Effector memory CD8-positive, alpha-beta T cell (primary cell): ENCODE measurements around the gene ARID1B.
A peak's percentile ranks its signal among the peaks of the same experiment; 100 is the strongest.

Experiments
- ATAC-seq: fragments of 150-1000 bp; cut with Tn5 transposase; replicated peaks from 2 replicates; pipeline ENCODE4 v1.10.0; 2021; ENCODE audit warnings: mild to moderate bottlenecking, moderate library complexity
- DNase-seq, 3 experiments: peaks; one replicate each; pipeline ENCODE4 v3.0.0; 2021
- H3K27ac Mint-ChIP-seq, 2 donors: one replicate each; pipeline ENCODE4 v1.8.0; 2022; ENCODE audit warnings: mild to moderate bottlenecking in 2 of 2, mixed read lengths in 2 of 2, moderate library complexity in 2 of 2
- H3K27me3 Mint-ChIP-seq, 2 donors: one replicate each; pipeline ENCODE4 v1.8.0; 2022; ENCODE audit warnings: mixed read lengths in 2 of 2
- H3K36me3 Mint-ChIP-seq: one replicate; pipeline ENCODE4 v1.8.0; 2022; ENCODE audit warnings: mild to moderate bottlenecking, moderate library complexity, mixed read lengths; ENCODE audit not compliant: insufficient read depth
- H3K4me1 Mint-ChIP-seq, 2 donors: one replicate each; pipeline ENCODE4 v1.8.0; 2022; ENCODE audit warnings: low read depth in 2 of 2, mixed read lengths in 2 of 2
- H3K4me3 Mint-ChIP-seq, 2 donors: one replicate each; pipeline ENCODE4 v1.8.0; 2022; ENCODE audit warnings: mild to moderate bottlenecking in 2 of 2, mixed read lengths in 2 of 2, moderate library complexity in 2 of 2
- H3K9me3 Mint-ChIP-seq, 2 donors: one replicate each; pipeline ENCODE4 v1.8.0; 2022; ENCODE audit warnings: mixed read lengths in 2 of 2

Gene ARID1B

DNA sequence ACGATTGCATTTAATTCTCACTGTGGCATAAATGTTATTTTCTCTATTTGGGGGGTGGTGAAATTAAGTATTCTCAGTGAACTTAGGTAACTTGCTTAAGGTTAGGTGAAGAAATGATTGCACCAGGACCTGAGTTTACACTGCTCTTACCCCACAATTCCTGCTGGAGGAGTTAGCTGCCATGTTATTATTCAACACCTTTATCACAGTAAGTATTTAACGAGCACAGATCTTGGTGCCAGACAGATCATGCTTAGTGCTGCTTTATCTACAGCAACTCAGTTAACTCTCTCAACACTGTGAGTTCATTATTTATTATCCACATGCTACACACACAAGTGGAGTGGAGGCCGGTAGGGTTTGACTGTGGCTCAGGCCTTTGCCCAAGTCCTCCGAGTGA is 296.4 kb downstream of the ARID1B start:
- Mint-ChIP-seq H3K9me3 (no peaks in the 10 kb centered on the region), H3K4me1 (peaks cover 16 to 31% of the 10 kb centered on the region in 2 donors), H3K4me3 (no peak overlapping the region), H3K27ac (peak overlapping the region in 1 of 2 donors; percentile 5), H3K36me3 (peaks cover 7% of the 10 kb centered on the region), H3K27me3 (no peaks in the 10 kb centered on the region)
- no peak for ATAC-seq
- no peak for DNase-seq

- H3K4me1 Mint-ChIP-seq, result peaks cover 13 to 23% of the 10 kb centered on the region in 2 donors
- no peak for ATAC-seq
Observed at GRCh38 chr6:157074969-157075368, 297.8 kb downstream of the ARID1B start.

GRCh38 chr6:157075549-157076450 is 298.6 kb downstream of the ARID1B start:
- DNase-seq (no peak), ATAC-seq (peak; percentile 59)
- Mint-ChIP-seq H3K9me3 (no peaks in the 10 kb centered on the region), H3K4me1 (peaks cover 14 to 28% of the 10 kb centered on the region in 2 donors), H3K27ac (peak overlapping the region; percentile 44 to 76), H3K36me3 (peaks cover 7% of the 10 kb centered on the region), H3K27me3 (no peaks in the 10 kb centered on the region), H3K4me3 (peak overlapping the region; percentile 56 to 70)

More at GRCh38 chr6:157074969-157075368, 297.8 kb downstream of the ARID1B start:
- Mint-ChIP-seq H3K9me3 (no peaks in the 10 kb centered on the region), H3K4me3 (no peak overlapping the region), H3K36me3 (peaks cover 7% of the 10 kb centered on the region), H3K27me3 (no peaks in the 10 kb centered on the region), H3K27ac (peak overlapping the region in 1 of 2 donors; percentile 46)
- DNase-seq, result no peak

- Mint-ChIP-seq H3K4me1 (peaks cover 14 to 31% of the 10 kb centered on the region in 2 donors), H3K9me3 (no peaks in the 10 kb centered on the region), H3K27me3 (no peaks in the 10 kb centered on the region), H3K36me3 (peaks cover 7% of the 10 kb centered on the region), H3K27ac (peak overlapping the region; percentile 44 to 76), H3K4me3 (no peak overlapping the region)
- DNase-seq, result no peak
- no peak for ATAC-seq
Observed at GRCh38 chr6:157076451-157076822, 299.3 kb downstream of the ARID1B start.

- peak overlapping the region in 1 of 2 donors; percentile 26 for H3K27ac Mint-ChIP-seq
- no peak for DNase-seq
- H3K4me1 Mint-ChIP-seq, result peaks cover 18 to 38% of the 10 kb centered on the region in 2 donors
- peaks cover 7% of the 10 kb centered on the region for H3K36me3 Mint-ChIP-seq
- H3K27me3 Mint-ChIP-seq, result no peaks in the 10 kb centered on the region
- no peak for ATAC-seq
- no peak overlapping the region for H3K4me3 Mint-ChIP-seq
- no peaks in the 10 kb centered on the region for H3K9me3 Mint-ChIP-seq
Observed at GRCh38 chr6:157077251-157077650, 300.1 kb downstream of the ARID1B start.

GRCh38 chr6:157078326-157078725 is 301.1 kb downstream of the ARID1B start:
- H3K36me3 Mint-ChIP-seq, result peaks cover 7% of the 10 kb centered on the region
- H3K4me1 Mint-ChIP-seq, result peaks cover 21 to 43% of the 10 kb centered on the region in 2 donors
- no peaks in the 10 kb centered on the region for H3K27me3 Mint-ChIP-seq
- ATAC-seq, result no peak
- no peak overlapping the region for H3K27ac Mint-ChIP-seq
- no peaks in the 10 kb centered on the region for H3K9me3 Mint-ChIP-seq
- no peak overlapping the region for H3K4me3 Mint-ChIP-seq
- no peak for DNase-seq

DNA sequence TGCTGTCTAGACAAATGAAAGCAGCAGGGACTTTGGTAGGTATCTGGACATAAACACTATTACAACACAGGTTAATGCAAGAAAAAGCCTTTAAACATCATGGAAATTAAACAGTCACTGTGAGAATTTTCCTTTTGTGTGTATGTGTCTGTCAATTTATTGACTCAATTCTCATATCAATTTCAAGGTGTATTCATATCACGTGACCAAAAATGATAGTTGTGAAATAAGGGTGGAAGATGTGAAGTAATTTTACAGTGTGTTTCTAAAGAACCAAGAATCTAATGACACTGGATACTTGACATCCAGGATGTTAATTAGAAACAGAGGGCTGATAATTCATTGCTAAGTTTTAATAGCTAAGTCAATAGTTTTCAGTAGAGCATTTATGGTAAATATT is 302.1 kb downstream of the ARID1B start:
- Mint-ChIP-seq H3K36me3 (peaks cover 1% of the 10 kb centered on the region), H3K4me3 (no peak overlapping the region), H3K4me1 (peaks cover 21 to 45% of the 10 kb centered on the region in 2 donors), H3K27me3 (no peaks in the 10 kb centered on the region), H3K27ac (no peak overlapping the region), H3K9me3 (no peaks in the 10 kb centered on the region)
- ATAC-seq (no peak), DNase-seq (no peak)

DNA sequence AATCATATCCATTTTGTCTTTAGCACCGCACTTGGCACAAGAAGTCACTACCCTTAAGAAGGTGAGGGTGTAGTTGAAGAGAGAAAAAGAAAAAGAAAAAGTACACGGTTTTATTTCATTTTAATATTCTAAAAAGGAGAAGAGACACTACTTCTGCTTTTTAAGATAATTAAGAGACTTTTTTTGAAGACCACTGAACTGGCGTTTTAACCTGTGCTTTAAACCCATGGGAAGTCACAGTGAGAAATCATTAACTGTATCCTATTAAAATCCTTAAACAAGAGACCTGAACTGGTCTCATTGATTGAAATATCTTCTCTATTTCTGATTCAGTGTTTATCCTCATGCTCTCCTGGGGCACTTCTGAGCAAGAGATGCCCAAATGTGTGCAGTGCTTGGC is 302.6 kb downstream of the ARID1B start:
- DNase-seq (no peak), ATAC-seq (no peak)
- Mint-ChIP-seq H3K9me3 (no peaks in the 10 kb centered on the region), H3K27ac (no peak overlapping the region), H3K4me3 (no peak overlapping the region), H3K36me3 (peaks cover 6% of the 10 kb centered on the region), H3K4me1 (peaks cover 23 to 47% of the 10 kb centered on the region in 2 donors), H3K27me3 (no peaks in the 10 kb centered on the region)

DNA sequence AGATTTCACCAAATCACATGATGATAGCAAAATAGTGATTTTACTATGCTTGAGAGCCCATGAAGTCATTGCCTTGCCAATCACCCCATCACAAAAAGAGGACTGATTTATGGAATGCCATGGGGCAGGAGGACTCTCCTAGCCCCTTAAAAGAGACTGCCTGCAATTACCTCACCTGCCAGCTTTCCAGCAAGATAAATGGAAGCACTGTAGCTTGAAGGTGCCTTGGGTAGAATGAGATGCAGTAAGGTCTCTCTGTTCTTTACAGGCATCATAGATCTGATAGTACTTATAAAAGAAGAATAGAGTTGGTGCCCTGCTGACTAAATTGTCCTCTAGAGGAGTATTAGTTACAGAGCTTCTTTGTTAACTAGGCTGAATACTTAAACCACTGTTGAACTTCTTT is 303.8 kb downstream of the ARID1B start:
- Mint-ChIP-seq H3K9me3 (no peaks in the 10 kb centered on the region), H3K4me3 (no peak overlapping the region), H3K4me1 (peaks cover 16 to 43% of the 10 kb centered on the region in 2 donors), H3K36me3 (peaks cover 16% of the 10 kb centered on the region), H3K27me3 (no peaks in the 10 kb centered on the region), H3K27ac (no peak overlapping the region)
- no peak for ATAC-seq
- DNase-seq, result no peak

DNA sequence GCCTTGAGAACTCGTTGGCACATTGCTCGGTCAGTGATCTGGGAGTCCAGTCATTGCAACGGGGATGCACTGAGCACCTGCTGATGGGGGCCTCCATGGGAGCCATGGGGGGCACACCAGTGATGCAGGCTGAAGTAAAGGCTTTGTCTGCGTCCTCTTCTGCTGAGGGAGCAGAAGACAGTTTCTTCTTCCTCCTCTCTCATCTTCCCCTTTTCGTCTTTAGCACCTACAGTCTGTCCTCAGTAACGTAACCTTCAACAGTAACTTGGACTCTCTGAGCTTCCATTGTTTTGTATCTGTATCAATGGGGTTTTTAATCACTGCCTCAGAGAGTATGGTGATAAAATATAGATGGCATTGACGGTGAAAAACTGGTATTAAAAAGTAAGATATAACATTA is 306.2 kb downstream of the ARID1B start:
- peaks cover 14 to 39% of the 10 kb centered on the region in 2 donors for H3K4me1 Mint-ChIP-seq
- H3K27ac Mint-ChIP-seq, result peak overlapping the region in 1 of 2 donors; percentile 13
- H3K27me3 Mint-ChIP-seq, result no peaks in the 10 kb centered on the region
- H3K4me3 Mint-ChIP-seq, result no peak overlapping the region
- ATAC-seq (no peak), DNase-seq (no peak)
- H3K36me3 Mint-ChIP-seq, result peaks cover 17% of the 10 kb centered on the region
- H3K9me3 Mint-ChIP-seq, result no peaks in the 10 kb centered on the region

GRCh38 chr6:157086632-157087031 is 309.5 kb downstream of the ARID1B start:
- no peak for ATAC-seq

GRCh38 chr6:157087974-157088373 is 310.8 kb downstream of the ARID1B start:
- ATAC-seq, result no peak
- Mint-ChIP-seq H3K9me3 (no peaks in the 10 kb centered on the region), H3K27ac (no peak overlapping the region), H3K27me3 (no peaks in the 10 kb centered on the region), H3K4me1 (peaks cover 10 to 37% of the 10 kb centered on the region in 2 donors), H3K4me3 (no peak overlapping the region), H3K36me3 (peaks cover 19% of the 10 kb centered on the region)
- DNase-seq, result no peak

More at GRCh38 chr6:157086632-157087031, 309.5 kb downstream of the ARID1B start:
- DNase-seq, result no peak
- peaks cover 19% of the 10 kb centered on the region for H3K36me3 Mint-ChIP-seq
- H3K4me1 Mint-ChIP-seq, result peaks cover 17 to 35% of the 10 kb centered on the region in 2 donors
- peak overlapping the region in 1 of 2 donors; percentile 22 for H3K27ac Mint-ChIP-seq
- H3K4me3 Mint-ChIP-seq, result no peak overlapping the region
- H3K27me3 Mint-ChIP-seq, result no peaks in the 10 kb centered on the region
- H3K9me3 Mint-ChIP-seq, result no peaks in the 10 kb centered on the region

GRCh38 chr6:157088841-157089240 is 311.7 kb downstream of the ARID1B start:
- ATAC-seq, result no peak
- Mint-ChIP-seq H3K4me1 (peaks cover 12 to 34% of the 10 kb centered on the region in 2 donors), H3K9me3 (no peaks in the 10 kb centered on the region), H3K36me3 (peaks cover 19% of the 10 kb centered on the region), H3K27me3 (no peaks in the 10 kb centered on the region), H3K4me3 (no peak overlapping the region), H3K27ac (peak overlapping the region in 1 of 2 donors; percentile 28)
- DNase-seq, result no peak

DNA sequence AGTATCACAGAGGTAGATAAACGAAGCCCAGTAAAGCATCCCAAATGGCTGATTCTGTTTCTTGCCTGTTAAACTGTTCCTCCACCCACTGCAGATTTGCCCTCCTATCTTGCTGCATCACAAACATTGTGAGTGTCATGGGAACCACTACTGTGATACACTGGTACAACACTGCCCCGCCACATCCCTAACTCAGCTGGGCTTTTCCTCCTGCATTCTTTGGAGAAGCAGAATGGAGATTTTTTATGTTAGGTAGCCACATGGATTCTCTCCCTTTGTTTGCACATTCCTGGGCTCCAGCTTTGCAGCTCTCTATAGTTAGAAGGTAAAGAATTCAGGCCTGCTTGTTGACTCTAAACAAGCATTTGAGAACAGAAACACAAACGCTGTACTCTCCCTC is 312.1 kb downstream of the ARID1B start:
- Mint-ChIP-seq H3K9me3 (no peaks in the 10 kb centered on the region), H3K27me3 (no peaks in the 10 kb centered on the region), H3K4me3 (no peak overlapping the region), H3K27ac (peak overlapping the region in 1 of 2 donors; percentile 28), H3K4me1 (peaks cover 15 to 38% of the 10 kb centered on the region in 2 donors), H3K36me3 (peaks cover 22% of the 10 kb centered on the region)
- no peak for ATAC-seq
- DNase-seq, result no peak
